Fibroblast of pulmonary artery (primary cell): ENCODE results near the gene ANKRD45.
"Not testable (repeated sequence)": the region's sequence is repeated elsewhere in the genome, so short reads cannot be mapped to it uniquely, and the experiment has no call there.

ENCODE experiments used
- DNase-seq: peaks from one replicate; pipeline ENCODE4 v3.0.0-alpha.2; 2010; ENCODE audit warnings: low read depth
- H3K4me3 ChIP-seq: replicated peaks from 2 replicates; pipeline ENCODE4 v1.5.1; 2011; ENCODE audit warnings: low read depth, mild to moderate bottlenecking, control low read depth, low read length, moderate library complexity
- TF ChIP-seq, protein P1 (sequence below): IDR thresholded peaks from 2 replicates; pipeline ENCODE4 v1.5.1; 2011; ENCODE audit warnings: mild to moderate bottlenecking, control low read depth, low read length, inconsistent platforms; ENCODE audit errors: missing control alignments

Gene ANKRD45

GRCh38 chr1:173608503-173609216, 61.0 kb downstream of the ANKRD45 start:
- TF ChIP-seq, protein P1, sequence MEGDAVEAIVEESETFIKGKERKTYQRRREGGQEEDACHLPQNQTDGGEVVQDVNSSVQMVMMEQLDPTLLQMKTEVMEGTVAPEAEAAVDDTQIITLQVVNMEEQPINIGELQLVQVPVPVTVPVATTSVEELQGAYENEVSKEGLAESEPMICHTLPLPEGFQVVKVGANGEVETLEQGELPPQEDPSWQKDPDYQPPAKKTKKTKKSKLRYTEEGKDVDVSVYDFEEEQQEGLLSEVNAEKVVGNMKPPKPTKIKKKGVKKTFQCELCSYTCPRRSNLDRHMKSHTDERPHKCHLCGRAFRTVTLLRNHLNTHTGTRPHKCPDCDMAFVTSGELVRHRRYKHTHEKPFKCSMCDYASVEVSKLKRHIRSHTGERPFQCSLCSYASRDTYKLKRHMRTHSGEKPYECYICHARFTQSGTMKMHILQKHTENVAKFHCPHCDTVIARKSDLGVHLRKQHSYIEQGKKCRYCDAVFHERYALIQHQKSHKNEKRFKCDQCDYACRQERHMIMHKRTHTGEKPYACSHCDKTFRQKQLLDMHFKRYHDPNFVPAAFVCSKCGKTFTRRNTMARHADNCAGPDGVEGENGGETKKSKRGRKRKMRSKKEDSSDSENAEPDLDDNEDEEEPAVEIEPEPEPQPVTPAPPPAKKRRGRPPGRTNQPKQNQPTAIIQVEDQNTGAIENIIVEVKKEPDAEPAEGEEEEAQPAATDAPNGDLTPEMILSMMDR: no peak
- no peak for DNase-seq

DNA sequence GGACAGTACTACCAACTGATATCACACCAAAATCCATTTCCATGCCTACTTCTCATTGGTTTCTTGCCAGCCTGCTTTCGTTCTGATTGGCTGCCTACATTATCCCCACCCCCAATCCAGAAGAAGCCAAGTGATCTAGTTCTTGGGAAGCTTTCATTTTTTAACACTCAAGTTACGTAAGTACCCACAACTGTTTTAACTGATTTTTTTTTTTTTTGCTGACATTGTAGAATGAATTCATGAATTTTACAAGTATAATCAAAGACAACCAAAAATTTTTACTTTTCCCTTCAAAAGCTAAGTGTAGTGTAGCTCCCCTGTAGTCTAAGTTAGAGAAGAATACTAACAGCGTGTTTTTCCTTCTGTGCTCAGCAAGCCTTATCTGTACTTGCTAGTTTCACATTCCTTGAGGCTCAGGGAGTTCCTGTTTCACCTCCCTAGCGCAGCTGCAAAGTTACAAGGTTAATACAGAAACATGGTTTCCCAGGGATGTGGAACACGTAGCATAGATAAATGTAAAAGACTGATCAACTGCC, 66.5 kb downstream of the ANKRD45 start, which contains the start of gene SLC9C2:
Gene SLC9C2 (minus strand): TSS at position 17 of the 536 bp plus-strand sequence. CDS start 1,296 bp downstream, outside the sequence.
- TF ChIP-seq, protein P1: no peak
- DNase-seq: peak; percentile 91
- peak within 1 kb of the TSS; percentile 47 for H3K4me3 ChIP-seq

More at GRCh38 chr1:173608503-173609216, 61.0 kb downstream of the ANKRD45 start:
- no peak overlapping the region for H3K4me3 ChIP-seq

DNA sequence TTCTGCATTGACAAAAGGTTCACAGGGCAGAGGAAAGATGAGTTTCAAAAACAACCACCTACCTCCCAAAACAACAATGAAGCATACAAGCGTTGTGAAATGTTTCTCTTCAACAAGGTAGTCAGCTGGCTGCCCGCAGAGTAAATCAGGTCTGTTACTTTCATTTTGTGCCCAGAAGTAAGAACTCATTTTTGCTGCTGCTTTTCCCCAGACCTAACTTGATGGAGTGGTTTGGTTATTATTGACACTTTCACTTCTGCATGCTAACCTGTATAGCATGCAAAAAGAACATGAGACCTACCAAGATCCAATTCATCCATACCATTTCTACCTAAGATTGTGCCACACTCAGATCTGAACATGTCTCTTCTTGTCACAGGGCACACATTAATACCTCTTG, 68.1 kb downstream of the ANKRD45 start:
- no peak for DNase-seq
- no peak overlapping the region for H3K4me3 ChIP-seq
- TF ChIP-seq, protein P1: no peak

DNA sequence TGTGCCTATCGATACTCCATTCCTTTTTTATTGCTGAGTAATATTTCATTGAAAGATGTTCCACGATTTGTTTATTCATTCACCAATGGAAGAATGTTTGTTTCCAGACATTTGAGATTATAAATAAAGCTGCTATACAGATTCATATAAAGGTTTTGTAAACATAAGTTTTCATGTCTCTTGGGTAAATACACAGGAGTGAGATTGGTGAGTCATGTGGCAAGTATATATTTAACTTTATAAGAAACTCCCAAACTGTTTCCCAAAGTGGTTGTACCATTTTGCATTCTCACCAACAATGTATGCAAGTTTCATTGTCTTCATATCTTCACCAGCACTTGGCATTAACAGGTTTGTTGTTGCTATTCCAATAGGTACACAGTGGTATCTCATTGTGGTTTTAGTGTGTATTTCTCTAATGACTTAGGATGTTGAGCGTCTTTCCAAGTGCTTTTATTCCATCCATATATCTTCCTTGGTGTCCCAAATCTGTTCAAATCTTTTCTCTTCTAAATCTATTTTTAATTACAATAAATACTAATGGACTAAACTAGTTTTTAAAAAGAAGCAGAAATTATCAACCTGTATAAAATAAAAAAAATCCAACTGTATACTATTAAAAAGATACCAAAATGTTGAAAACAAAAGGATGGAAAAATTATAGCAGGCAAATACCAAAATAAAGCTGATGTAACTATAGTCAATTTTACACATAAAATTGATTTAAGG, 73.4 kb downstream of the ANKRD45 start:
- TF ChIP-seq, protein P1: no peak
- no peak overlapping the region for H3K4me3 ChIP-seq
- DNase-seq: no peak

GRCh38 chr1:173591138-173591537, 78.5 kb downstream of the ANKRD45 start:
- H3K4me3 ChIP-seq, DNase-seq: not testable (repeated sequence)

DNA sequence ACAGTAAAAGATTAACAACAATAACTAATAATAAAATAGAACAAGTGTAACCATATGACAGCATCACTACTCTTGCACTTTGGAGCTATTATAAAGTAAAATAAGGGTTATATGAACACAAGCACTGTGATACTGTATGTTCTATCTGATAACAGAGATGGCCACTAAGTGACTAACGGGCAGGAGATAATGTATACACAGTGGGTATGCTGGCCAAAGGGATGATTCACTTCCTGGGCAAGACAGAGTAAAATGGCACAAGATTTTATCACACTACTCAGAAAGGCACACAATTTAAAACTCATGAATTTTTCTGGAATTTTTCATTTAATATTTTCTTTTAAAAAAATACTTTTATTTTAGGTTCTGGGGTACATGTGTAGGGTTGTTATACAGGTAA, 79.1 kb downstream of the ANKRD45 start:
- DNase-seq: no peak
- TF ChIP-seq, protein P1: no peak
- H3K4me3 ChIP-seq: no peak overlapping the region

DNA sequence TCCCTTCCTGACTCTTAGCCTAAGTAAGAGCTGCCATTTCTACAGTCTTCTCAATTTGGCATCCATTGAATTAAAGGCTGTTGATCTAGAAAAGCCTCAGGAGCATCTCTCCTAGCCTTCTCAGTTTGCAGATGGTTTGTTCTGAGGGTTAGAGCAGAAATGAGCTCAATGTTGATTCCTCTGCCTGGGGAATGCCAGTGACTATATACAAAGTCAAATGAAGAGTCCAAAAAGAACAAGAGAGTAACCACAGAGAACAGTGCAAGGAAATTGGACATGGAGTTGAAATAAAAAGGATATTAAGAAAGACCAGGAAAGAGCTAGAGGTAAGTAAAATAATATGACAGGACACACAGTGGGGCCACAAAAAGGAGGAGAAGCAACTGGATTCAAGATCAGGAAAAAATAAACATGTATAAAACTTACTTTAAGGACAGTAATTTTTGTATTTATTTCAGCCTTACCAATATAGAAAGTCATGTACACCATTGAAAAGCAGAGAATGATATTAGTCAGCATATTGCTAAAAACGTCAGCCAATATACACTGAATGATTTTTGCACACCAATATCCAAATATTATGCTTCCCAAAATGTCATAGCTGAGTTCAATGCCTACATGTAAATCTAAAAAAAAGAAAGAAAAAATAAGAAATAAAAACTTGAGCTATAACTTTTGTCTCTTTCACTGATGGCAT, 88.1 kb downstream of the ANKRD45 start:
- no peak for DNase-seq
- no peak overlapping the region for H3K4me3 ChIP-seq
- TF ChIP-seq, protein P1: no peak
